HG03108 (cell line): ENCODE data around the gene GDAP2.

ENCODE experiments used
- ATAC-seq: cut with Tn5 transposase; IDR thresholded peaks from one replicate; pipeline ENCODE4 v1.9.1; 2021; ENCODE audit warnings: moderate library complexity; ENCODE audit not compliant: unreplicated experiment

GDAP2 gene

GRCh38 chr1:117843791-117844190, 85.6 kb downstream of the GDAP2 start:
- ATAC-seq, result no peak

- no peak for ATAC-seq
These were observed 86.8 kb downstream of the GDAP2 start for GRCh38 chr1:117842408-117843170.

- ATAC-seq, result no peak
These were observed 88.2 kb downstream of the GDAP2 start for GRCh38 chr1:117841117-117841650.

- ATAC-seq, result no peak
These were observed 90.5 kb downstream of the GDAP2 start for GRCh38 chr1:117838911-117839310.

GRCh38 chr1:117836069-117836468, 93.4 kb downstream of the GDAP2 start:
- ATAC-seq, result no peak

GRCh38 chr1:117834416-117834815, 95.0 kb downstream of the GDAP2 start:
- ATAC-seq, result no peak

- ATAC-seq, result no peak
These were observed 97.0 kb downstream of the GDAP2 start for GRCh38 chr1:117832453-117832852.

- no peak for ATAC-seq
These were observed 99.2 kb downstream of the GDAP2 start for GRCh38 chr1:117830222-117830621.

- no peak for ATAC-seq
These were observed 101.2 kb downstream of the GDAP2 start for GRCh38 chr1:117828201-117828600.

- ATAC-seq, result no peak
These were observed 102.8 kb downstream of the GDAP2 start for GRCh38 chr1:117826540-117827078.

GRCh38 chr1:117826119-117826518, 103.3 kb downstream of the GDAP2 start:
- no peak for ATAC-seq

GRCh38 chr1:117825414-117825813, 104.0 kb downstream of the GDAP2 start:
- ATAC-seq, result no peak

- ATAC-seq, result no peak
These were observed 104.8 kb downstream of the GDAP2 start for GRCh38 chr1:117824616-117825015.

- ATAC-seq, result no peak
These were observed 107.5 kb downstream of the GDAP2 start for GRCh38 chr1:117821774-117822482.

GRCh38 chr1:117821382-117821755, 108.1 kb downstream of the GDAP2 start:
- no peak for ATAC-seq

- no peak for ATAC-seq
These were observed 108.6 kb downstream of the GDAP2 start for GRCh38 chr1:117820694-117821381.

GRCh38 chr1:117820096-117820495, 109.3 kb downstream of the GDAP2 start:
- no peak for ATAC-seq

- no peak for ATAC-seq
These were observed 110.1 kb downstream of the GDAP2 start for GRCh38 chr1:117819301-117819700.

GRCh38 chr1:117818456-117818855, 111.0 kb downstream of the GDAP2 start:
- no peak for ATAC-seq

- ATAC-seq, result no peak
These were observed 111.8 kb downstream of the GDAP2 start for GRCh38 chr1:117817629-117818028.

- no peak for ATAC-seq
These were observed 113.5 kb downstream of the GDAP2 start for GRCh38 chr1:117815926-117816325.
